ENCODE data around the gene KDM7A. TPM values are rescaled to one million over a fixed set of nuclear protein-coding genes. Genes with fewer than 3 reads are reported as not detected.

Gene KDM7A
- polyA plus RNA-seq, 2 of the 4 experiments (the other 2 are of a cell fraction), result 1.4 to 4.1 TPM

GRCh38 chr7:140214075-140214684, 37.4 kb upstream of the KDM7A start:
- ChIA-PET CTCF (no interaction called here), POLR2A (no interaction called here)
- WGBS (ENCODE audit: missing lambda C conversion rate), result 67% methylated on average over 3 of the region's 3 CpGs
- Histone ChIP-seq H3K4me3 (no peak overlapping the region), H3K4me2 (no peak overlapping the region), H3K9me3 (no peaks in the 10 kb centered on the region), H3K4me1 (no peaks in the 10 kb centered on the region), H3K27ac (no peak overlapping the region)
- TF ChIP-seq TP53 (CRISPR knock-in tag; IDR thresholded peaks at IDR 0.05) (no peak), FOXS1 (CRISPR knock-in tag; IDR thresholded peaks at IDR 0.05) (no peak)
- DNase-seq (ENCODE audit: low read depth in 1 of 2, low spot score in 1 of 2), result no peak
- no peak for ATAC-seq
- FAIRE-seq, result no peak

GRCh38 chr7:140213684-140214074, 36.9 kb upstream of the KDM7A start:
- ATAC-seq, result no peak
- ChIA-PET CTCF (no interaction called here), POLR2A (no interaction called here)
- TF ChIP-seq POLR2A (IDR thresholded peaks at IDR 0.05; ENCODE audit: low read length), result no peak
- no peak for TF ChIP-seq RARB (CRISPR knock-in tag; IDR thresholded peaks at IDR 0.05)
- TF ChIP-seq, protein P1, sequence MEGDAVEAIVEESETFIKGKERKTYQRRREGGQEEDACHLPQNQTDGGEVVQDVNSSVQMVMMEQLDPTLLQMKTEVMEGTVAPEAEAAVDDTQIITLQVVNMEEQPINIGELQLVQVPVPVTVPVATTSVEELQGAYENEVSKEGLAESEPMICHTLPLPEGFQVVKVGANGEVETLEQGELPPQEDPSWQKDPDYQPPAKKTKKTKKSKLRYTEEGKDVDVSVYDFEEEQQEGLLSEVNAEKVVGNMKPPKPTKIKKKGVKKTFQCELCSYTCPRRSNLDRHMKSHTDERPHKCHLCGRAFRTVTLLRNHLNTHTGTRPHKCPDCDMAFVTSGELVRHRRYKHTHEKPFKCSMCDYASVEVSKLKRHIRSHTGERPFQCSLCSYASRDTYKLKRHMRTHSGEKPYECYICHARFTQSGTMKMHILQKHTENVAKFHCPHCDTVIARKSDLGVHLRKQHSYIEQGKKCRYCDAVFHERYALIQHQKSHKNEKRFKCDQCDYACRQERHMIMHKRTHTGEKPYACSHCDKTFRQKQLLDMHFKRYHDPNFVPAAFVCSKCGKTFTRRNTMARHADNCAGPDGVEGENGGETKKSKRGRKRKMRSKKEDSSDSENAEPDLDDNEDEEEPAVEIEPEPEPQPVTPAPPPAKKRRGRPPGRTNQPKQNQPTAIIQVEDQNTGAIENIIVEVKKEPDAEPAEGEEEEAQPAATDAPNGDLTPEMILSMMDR (IDR thresholded peaks at IDR 0.05), result no peak
- TF ChIP-seq POLR2AphosphoS2 (conservative IDR thresholded peaks at IDR 0.05; ENCODE audit: low read length), result no peak
- no peak for TF ChIP-seq EHMT2 (IDR thresholded peaks at IDR 0.05; ENCODE audit: low read depth)
- TF ChIP-seq FOSB (CRISPR knock-in tag; IDR thresholded peaks at IDR 0.05), result no peak
- no peak for TF ChIP-seq ESRRA (IDR thresholded peaks at IDR 0.05; ENCODE audit: borderline replicate concordance, low read length)
- TF ChIP-seq SMC3 (IDR thresholded peaks at IDR 0.05), result no peak
- no peak for TF ChIP-seq NR3C1 (IDR thresholded peaks at IDR 0.05)
- TF ChIP-seq KDM1A (IDR thresholded peaks at IDR 0.05; ENCODE audit: low read depth), result no peak
- no peak for FAIRE-seq
- Histone ChIP-seq H3K27ac (no peak overlapping the region), H3K4me1 (no peaks in the 10 kb centered on the region), H3K4me2 (no peak overlapping the region), H3K4me3 (no peak overlapping the region), H3K9me3 (no peaks in the 10 kb centered on the region)
- no peak for DNase-seq (ENCODE audit: low read depth in 1 of 2, low spot score in 1 of 2)
- 77% methylated on average over 3 of the region's 3 CpGs for WGBS (ENCODE audit: missing lambda C conversion rate)

DNA sequence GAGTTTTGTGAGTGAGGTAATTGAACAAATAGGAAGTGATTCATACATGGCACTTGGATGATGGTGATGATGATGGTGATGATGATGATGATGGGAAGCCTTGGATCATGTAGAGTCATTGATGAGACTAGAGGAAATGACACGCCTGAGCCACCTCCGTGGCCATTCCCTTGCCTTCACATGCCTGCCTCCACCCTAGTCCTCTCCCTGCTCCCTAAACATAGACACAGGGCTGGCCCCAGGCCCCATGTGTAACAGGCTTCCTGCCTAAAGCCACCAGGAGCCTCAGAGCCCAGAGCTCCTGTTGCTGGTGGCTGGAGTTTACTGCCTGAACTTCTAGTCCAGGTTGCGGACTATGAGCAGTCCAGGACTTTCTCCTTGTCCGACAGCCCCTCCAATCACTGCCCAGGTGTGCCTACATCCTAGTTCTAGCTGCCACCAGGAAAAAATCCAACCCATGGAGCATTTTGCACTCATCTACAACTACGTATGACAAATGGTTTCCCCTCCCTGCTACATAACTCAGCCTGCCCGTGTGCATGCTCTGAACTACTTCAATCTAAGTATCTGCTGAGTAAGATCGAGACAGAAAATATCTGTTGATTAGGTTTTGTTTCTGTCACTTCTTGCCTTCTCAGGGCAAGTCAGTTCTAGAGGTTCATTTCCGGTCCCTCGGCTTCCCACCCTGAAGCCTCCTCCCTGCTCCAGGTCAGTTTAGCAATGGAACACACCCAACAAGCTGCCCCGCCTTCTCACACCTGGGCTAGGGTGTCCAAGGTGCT, 35.5 kb upstream of the KDM7A start:
- WGBS (ENCODE audit: missing lambda C conversion rate), result 67% methylated on average over 10 of the region's 10 CpGs
- ChIA-PET CTCF (interaction anchor here (1.8 kb wide), 1 partner anchor 114 kb away, joined by 4 read pairs; no protein-coding TSS in a partner anchor), POLR2A (no interaction called here)
- no peak for TF ChIP-seq CEBPB (IDR thresholded peaks at IDR 0.05)
- peak in 1 of 2 experiments; percentile 24; a peak in 1 of 6 replicates for ATAC-seq
- Histone ChIP-seq H3K9me3 (no peaks in the 10 kb centered on the region), H3K4me1 (no peaks in the 10 kb centered on the region), H3K4me2 (no peak overlapping the region), H3K4me3 (no peak overlapping the region), H3K27ac (no peak overlapping the region)
- DNase-seq (ENCODE audit: low read depth in 1 of 2, low spot score in 1 of 2), result no peak
- FAIRE-seq, result no peak

- Histone ChIP-seq H3K27ac (no peak overlapping the region), H3K4me2 (no peak overlapping the region), H3K9me3 (no peaks in the 10 kb centered on the region), H3K4me1 (no peaks in the 10 kb centered on the region), H3K4me3 (no peak overlapping the region)
- DNase-seq (ENCODE audit: low read depth in 1 of 2, low spot score in 1 of 2) (no peak), ATAC-seq (no peak), FAIRE-seq (no peak)
- 73% methylated on average over 4 of the region's 4 CpGs for WGBS (ENCODE audit: missing lambda C conversion rate)
- POLR2A ChIA-PET, result no interaction called here
- TF ChIP-seq MAZ (IDR thresholded peaks at IDR 0.05; ENCODE audit: borderline replicate concordance, low read depth, low read length) (no peak), BHLHE40 (IDR thresholded peaks at IDR 0.05; ENCODE audit: low read depth, low read length) (no peak), CEBPB (IDR thresholded peaks at IDR 0.05) (no peak), KDM1A (IDR thresholded peaks at IDR 0.05; ENCODE audit: low read depth) (no peak), CHD4 (IDR thresholded peaks at IDR 0.05; ENCODE audit: borderline replicate concordance) (no peak), SMC3 (IDR thresholded peaks at IDR 0.05) (no peak), HDAC2 (IDR thresholded peaks at IDR 0.05) (no peak), CBX8 (IDR thresholded peaks at IDR 0.05) (no peak), JUNB (IDR thresholded peaks at IDR 0.05) (no peak), MYC (IDR thresholded peaks at IDR 0.05; ENCODE audit: borderline replicate concordance, low read length) (no peak), JUN (IDR thresholded peaks at IDR 0.05) (no peak), GATA3 (IDR thresholded peaks at IDR 0.05; ENCODE audit: borderline replicate concordance) (no peak), FOXS1 (CRISPR knock-in tag; IDR thresholded peaks at IDR 0.05) (no peak), EHF (CRISPR knock-in tag; IDR thresholded peaks at IDR 0.05) (no peak), EHMT2 (IDR thresholded peaks at IDR 0.05; ENCODE audit: low read depth) (no peak), ESRRA (IDR thresholded peaks at IDR 0.05; ENCODE audit: borderline replicate concordance, low read length) (no peak), CHD2 (IDR thresholded peaks at IDR 0.05; ENCODE audit: low read length, partially characterized antibody) (no peak), PHF8 (IDR thresholded peaks at IDR 0.05; ENCODE audit: borderline replicate concordance, low read depth) (no peak)
- TF ChIP-seq, protein P2, sequence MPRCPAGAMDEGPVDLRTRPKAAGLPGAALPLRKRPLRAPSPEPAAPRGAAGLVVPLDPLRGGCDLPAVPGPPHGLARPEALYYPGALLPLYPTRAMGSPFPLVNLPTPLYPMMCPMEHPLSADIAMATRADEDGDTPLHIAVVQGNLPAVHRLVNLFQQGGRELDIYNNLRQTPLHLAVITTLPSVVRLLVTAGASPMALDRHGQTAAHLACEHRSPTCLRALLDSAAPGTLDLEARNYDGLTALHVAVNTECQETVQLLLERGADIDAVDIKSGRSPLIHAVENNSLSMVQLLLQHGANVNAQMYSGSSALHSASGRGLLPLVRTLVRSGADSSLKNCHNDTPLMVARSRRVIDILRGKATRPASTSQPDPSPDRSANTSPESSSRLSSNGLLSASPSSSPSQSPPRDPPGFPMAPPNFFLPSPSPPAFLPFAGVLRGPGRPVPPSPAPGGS (IDR thresholded peaks at IDR 0.05), result no peak
- CTCF ChIA-PET, result interaction anchor here (1.8 kb wide), 1 partner anchor 115 kb away, joined by 4 read pairs; no protein-coding TSS in a partner anchor
Observed at GRCh38 chr7:140211698-140212097, 34.9 kb upstream of the KDM7A start.

Data from A549 (cell line).